GM19240 (cell line): ENCODE results near the gene MAPKAPK2.
"Not testable (repeated sequence)": the region's sequence is repeated elsewhere in the genome, so short reads cannot be mapped to it uniquely, and the experiment has no call there.

ENCODE experiments used
- DNase-seq: peaks from one replicate; pipeline ENCODE4 v3.0.0; 2011; ENCODE audit warnings: low spot score; ENCODE audit not compliant: insufficient read length

Gene MAPKAPK2

GRCh38 chr1:206684478-206685333, at the start of gene MAPKAPK2:
Gene MAPKAPK2, plus strand, starts transcription at chr1:206684905. Its CDS starts 325 bp downstream, at chr1:206685230.
- DNase-seq = peak; percentile 94

GRCh38 chr1:206635080-206635977, 49.4 kb upstream of the MAPKAPK2 start, which contains the start of gene DYRK3:
Gene DYRK3, plus strand, starts transcription at chr1:206635536. Its CDS starts 168 bp downstream, at chr1:206635704.
- peak; percentile 80 for DNase-seq

GRCh38 chr1:206635978-206636345, 48.7 kb upstream of the MAPKAPK2 start:
- no peak for DNase-seq

- DNase-seq = no peak
These were observed 48.0 kb upstream of the MAPKAPK2 start for GRCh38 chr1:206636671-206637070.

GRCh38 chr1:206637605-206638004, 47.1 kb upstream of the MAPKAPK2 start:
- DNase-seq = no peak

- not testable (repeated sequence) for DNase-seq
These were observed 42.6 kb upstream of the MAPKAPK2 start for GRCh38 chr1:206642074-206642473.

GRCh38 chr1:206643118-206643698, 41.5 kb upstream of the MAPKAPK2 start:
- no peak for DNase-seq

- no peak for DNase-seq
These were observed 38.2 kb upstream of the MAPKAPK2 start for GRCh38 chr1:206646504-206646903.

- no peak for DNase-seq
These were observed 37.5 kb upstream of the MAPKAPK2 start for GRCh38 chr1:206647224-206647623.

GRCh38 chr1:206649261-206649921, 35.3 kb upstream of the MAPKAPK2 start:
- no peak for DNase-seq

- no peak for DNase-seq
These were observed 33.7 kb upstream of the MAPKAPK2 start for GRCh38 chr1:206651014-206651413.

GRCh38 chr1:206651958-206652890, 32.5 kb upstream of the MAPKAPK2 start:
- DNase-seq = no peak

- DNase-seq = no peak
These were observed 30.8 kb upstream of the MAPKAPK2 start for GRCh38 chr1:206653715-206654459.

- DNase-seq = no peak
These were observed 29.9 kb upstream of the MAPKAPK2 start for GRCh38 chr1:206654828-206655227.

GRCh38 chr1:206655471-206655882, 29.2 kb upstream of the MAPKAPK2 start:
- no peak for DNase-seq

- DNase-seq = no peak
These were observed 27.8 kb upstream of the MAPKAPK2 start for GRCh38 chr1:206656936-206657335.

GRCh38 chr1:206657751-206658150, 27.0 kb upstream of the MAPKAPK2 start:
- no peak for DNase-seq

GRCh38 chr1:206658264-206658980, 26.3 kb upstream of the MAPKAPK2 start:
- peak; percentile 50 for DNase-seq

GRCh38 chr1:206658981-206659273, 25.8 kb upstream of the MAPKAPK2 start:
- DNase-seq = no peak
